HCT116 (cell line): ENCODE data around the gene PDGFD.

Source experiments
- CTCF ChIP-seq, 3 experiments: fragments of 200-600 bp in 1 of 3; sonication (generic) in 1 of 3; IDR thresholded peaks in 2 of 3; conservative IDR thresholded peaks in 1 of 3; 2 replicates each; pipeline ENCODE4 v1.5.1; 2012 to 2017; ENCODE audit warnings: low read depth in 2 of 3, low read length in 2 of 3, antibody characterized with exemption in 1 of 3, borderline replicate concordance in 1 of 3, control low read depth in 1 of 3, mild to moderate bottlenecking in 1 of 3, mixed read lengths in 1 of 3, mixed run types in 1 of 3, moderate library complexity in 1 of 3; ENCODE audit not compliant: insufficient read depth in 1 of 3
- POLR2A ChIP-seq: IDR thresholded peaks from 2 replicates; pipeline ENCODE4 v1.7.0; 2011; ENCODE audit warnings: borderline replicate concordance; ENCODE audit not compliant: insufficient read depth, insufficient read length; ENCODE audit errors: extremely low read depth
- POLR2AphosphoS5 ChIP-seq: IDR thresholded peaks from 2 replicates; pipeline ENCODE4 v1.6.1; 2011; ENCODE audit warnings: mild to moderate bottlenecking, low read depth, low read length, moderate library complexity
- REST ChIP-seq: IDR thresholded peaks from 2 replicates; pipeline ENCODE4 v1.6.1; 2012; ENCODE audit warnings: low read depth
- YY1 ChIP-seq: IDR thresholded peaks from 2 replicates; pipeline ENCODE4 v1.6.1; 2011; ENCODE audit warnings: low read length, low read depth, moderate library complexity, mild to moderate bottlenecking; ENCODE audit not compliant: insufficient replicate concordance; ENCODE audit errors: extremely low read depth
- ZBTB33 ChIP-seq: IDR thresholded peaks from 2 replicates; pipeline ENCODE4 v1.6.1; 2011; ENCODE audit warnings: mild to moderate bottlenecking, low read length, moderate library complexity; ENCODE audit not compliant: insufficient replicate concordance; ENCODE audit errors: extremely low read depth

- TF ChIP-seq POLR2A (no peak), YY1 (no peak), CTCF (IDR thresholded peaks at IDR 0.05 in 2 of 3, conservative IDR thresholded peaks at IDR 0.05 in 1 of 3; ENCODE audit: borderline replicate concordance in 1 of 3, insufficient read depth in 1 of 3, low read depth in 2 of 3, low read length in 2 of 3) (no peak), REST (no peak), POLR2AphosphoS5 (no peak), ZBTB33 (no peak)
These were observed 17.5 kb downstream of the PDGFD start for GRCh38 chr11:104146421-104146820.
